M059J (cell line): Measurements from ENCODE around the gene SYT1. TPM values are rescaled to one million over a fixed set of nuclear protein-coding genes. Genes with fewer than 3 reads are reported as not detected.

Experiments
- DNase-seq: peaks from one replicate; pipeline ENCODE4 v3.0.0-alpha.2; 2012; ENCODE audit warnings: low read depth
- total RNA-seq: library from RNA; depleted of rRNA; stranded (reverse); fragments of >200 nt; shearing (Covaris generic); gene quantifications from 2 replicates; pipeline ENCODE4 v1.2.3, GENCODE V29; 2014

SYT1 gene
- total RNA-seq, 1 experiment from 2014 or later = 8.7 TPM

- no peak for DNase-seq
Measured at GRCh38 chr12:79434561-79434960, 570.0 kb downstream of the SYT1 start.

DNA sequence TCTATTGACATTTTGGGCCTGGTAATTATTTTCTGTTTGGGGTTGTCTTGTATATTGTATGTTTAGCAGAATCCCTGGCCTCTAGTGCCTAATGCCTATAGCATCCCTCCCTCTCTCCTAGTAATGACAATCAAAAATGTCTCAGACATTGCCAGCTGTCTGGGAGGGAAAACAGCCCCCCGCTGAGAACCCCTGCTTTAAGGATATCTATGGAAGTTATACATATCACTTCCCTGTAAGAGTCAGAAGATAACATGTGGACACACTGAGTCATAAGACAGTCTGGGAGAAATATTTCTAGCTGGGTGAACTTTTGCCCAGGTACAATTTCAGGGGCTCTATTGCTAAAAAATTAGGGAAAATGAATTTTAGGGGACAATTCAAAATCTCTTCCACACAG lies 571.2 kb downstream of the SYT1 start:
- no peak for DNase-seq

GRCh38 chr12:79438480-79439174 lies 574.1 kb downstream of the SYT1 start:
- no peak for DNase-seq

- peak; percentile 41 for DNase-seq
Measured at GRCh38 chr12:79439175-79439825, 574.7 kb downstream of the SYT1 start.

DNA sequence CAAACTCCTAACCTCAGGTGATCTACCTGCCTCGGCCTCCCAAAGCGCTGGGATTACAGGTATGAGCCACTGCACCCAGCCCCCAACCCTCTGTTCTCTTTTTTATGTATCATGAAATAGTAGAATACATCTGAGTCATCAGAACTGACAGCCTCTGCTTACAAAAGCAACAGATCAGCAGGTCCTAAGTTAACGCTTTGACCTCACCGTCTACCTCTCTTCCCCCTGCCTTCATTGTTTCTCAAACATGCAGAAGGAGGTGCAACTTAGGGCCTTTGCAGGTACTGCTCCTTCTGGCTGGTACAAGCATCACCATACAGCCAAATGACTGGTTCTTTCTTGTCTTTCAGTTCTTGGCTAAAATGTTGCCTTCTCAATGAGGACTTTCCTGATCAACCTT lies 577.0 kb downstream of the SYT1 start:
- peak; percentile 16 for DNase-seq

DNA sequence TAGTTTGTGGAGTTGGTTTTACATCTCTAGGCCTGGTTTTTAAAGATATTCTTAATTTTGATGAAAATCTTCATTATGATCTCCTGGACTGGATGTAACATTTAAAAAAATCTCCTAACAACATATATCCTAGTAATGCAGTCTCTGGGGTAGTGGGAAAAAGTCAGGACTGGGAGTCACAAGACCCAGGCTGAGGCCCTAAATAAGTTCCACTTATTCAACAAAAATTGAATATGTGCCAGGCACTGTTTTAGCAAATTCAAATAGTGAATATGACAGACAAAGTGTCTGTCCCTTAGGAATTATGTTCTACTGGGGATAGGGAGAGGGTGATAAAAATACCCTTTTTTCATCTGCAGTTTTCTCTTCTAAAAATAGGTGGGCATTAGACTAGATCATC lies 577.8 kb downstream of the SYT1 start:
- no peak for DNase-seq

GRCh38 chr12:79444089-79444488 lies 579.5 kb downstream of the SYT1 start:
- peak; percentile 54 for DNase-seq

DNA sequence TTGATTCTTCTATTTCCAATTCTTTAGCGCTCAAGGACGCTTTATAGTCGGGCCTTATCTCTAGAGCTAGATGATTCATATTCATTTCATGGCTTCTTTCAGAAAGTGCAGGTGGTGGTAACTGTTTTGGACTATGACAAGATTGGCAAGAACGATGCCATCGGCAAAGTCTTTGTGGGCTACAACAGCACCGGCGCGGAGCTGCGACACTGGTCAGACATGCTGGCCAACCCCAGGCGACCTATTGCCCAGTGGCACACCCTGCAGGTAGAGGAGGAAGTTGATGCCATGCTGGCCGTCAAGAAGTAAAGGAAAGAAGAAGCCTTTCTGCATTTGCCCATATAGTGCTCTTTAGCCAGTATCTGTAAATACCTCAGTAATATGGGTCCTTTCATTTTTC lies 584.2 kb downstream of the SYT1 start:
- DNase-seq = no peak

GRCh38 chr12:79451365-79451764 lies 586.8 kb downstream of the SYT1 start:
- peak; percentile 17 for DNase-seq

DNA sequence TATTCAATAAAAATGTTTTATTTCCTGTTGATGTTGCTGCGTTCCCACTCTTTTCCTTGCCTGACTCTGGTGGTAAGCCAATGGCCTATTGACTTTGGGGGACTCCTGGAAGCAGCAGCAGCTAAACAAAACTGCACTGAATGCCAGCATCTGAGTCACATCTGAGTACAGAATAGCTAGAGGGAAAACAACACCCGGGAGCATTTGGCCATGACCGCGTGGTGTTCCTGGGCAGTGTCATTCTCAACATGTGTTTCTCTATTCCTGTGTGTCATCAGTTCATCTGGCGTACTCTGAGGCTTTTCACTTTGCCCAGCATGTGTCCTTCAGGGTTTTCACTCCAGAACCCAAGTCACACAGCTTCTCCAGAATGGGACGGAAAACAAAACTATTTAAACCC lies 587.4 kb downstream of the SYT1 start:
- DNase-seq = peak; percentile 96

DNA sequence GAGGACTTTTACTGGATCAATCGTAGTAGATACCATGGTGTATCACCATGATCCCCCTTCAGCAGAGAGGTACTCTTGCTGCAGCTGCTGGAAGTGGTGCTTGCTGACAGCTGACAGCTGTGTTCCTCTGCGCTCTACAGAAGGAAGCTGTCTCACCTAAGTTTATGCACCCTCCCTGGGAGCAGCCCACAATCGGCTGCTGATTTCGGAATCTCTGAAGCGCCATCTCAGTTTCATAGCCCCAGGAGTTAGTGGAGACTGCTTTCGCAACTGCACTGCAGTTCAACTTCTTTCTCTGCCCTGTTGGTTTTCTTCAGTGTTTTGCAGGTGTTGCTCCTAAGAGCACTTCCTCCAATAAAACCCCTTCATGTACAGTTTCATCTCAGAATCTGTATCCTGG lies 588.3 kb downstream of the SYT1 start:
- DNase-seq = peak; percentile 49

DNA sequence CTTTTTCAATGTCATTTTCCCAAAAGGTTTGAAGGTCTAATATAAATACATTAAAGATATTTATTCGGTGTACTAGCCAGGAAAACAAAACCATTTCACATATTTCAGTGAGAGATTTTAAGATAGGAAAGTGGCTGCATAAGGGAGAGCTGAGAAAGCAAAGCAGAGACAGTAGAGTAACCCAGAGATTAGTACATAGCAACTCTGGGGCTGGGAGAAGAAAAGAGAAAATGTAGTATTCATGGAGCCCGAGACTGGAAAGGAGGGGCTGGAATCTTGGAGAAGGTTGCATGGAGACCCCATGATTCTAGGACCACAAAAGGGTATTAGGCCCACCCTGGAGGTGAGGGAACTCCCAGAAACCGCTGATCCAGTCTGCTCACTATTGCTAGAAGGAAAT lies 589.2 kb downstream of the SYT1 start:
- DNase-seq = peak; percentile 15

DNA sequence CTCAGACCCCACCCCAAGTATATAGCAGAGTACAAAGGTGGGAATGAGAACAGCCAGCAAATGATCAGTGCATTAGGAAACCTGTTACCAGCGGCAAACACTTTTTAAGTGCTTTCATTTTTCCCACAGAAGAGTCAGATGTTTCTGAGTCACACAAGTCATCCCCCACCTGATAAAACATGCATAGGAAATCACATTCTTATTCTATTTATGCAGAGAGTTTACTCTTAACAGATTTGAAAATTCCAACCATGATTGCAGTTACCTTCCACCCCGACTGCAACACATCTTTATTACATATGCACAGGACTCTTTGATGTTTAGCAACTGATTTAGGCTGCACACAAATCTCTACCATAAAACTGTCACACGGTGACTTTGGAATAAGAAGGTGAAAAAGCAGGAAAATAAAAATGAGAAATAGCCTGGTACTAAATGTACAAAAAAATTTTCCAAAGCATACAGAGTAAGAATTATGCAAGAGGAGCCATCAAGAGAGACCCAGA lies 589.8 kb downstream of the SYT1 start:
- DNase-seq = peak; percentile 62

- DNase-seq = no peak
Measured at GRCh38 chr12:79455286-79455685, 590.7 kb downstream of the SYT1 start.

GRCh38 chr12:79482323-79482722 lies 617.7 kb downstream of the SYT1 start:
- no peak for DNase-seq

DNA sequence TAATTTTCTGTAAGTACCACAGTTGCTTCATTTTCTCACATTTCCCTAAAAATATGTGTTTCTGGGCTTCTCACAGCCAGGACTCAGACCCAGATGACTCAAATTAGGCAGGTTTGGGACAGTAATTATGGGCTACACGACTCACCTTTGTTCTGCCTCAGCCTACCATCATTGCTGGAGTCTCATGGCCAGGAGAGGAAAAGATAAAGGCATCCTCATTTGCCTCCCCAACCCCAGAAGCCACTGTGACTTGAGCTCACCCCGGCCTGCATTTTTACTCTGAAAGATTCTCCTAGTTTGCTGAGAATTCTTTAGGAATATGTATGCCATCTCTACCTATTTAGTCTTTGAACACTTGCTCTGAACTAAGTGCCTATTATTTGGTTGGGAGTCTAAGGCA lies 618.3 kb downstream of the SYT1 start:
- no peak for DNase-seq

GRCh38 chr12:79486154-79486553 lies 621.6 kb downstream of the SYT1 start:
- no peak for DNase-seq

GRCh38 chr12:79487386-79488110 lies 623.0 kb downstream of the SYT1 start:
- DNase-seq = no peak
